HEK293 (cell line): Measurements from ENCODE around the gene SPARC.

ENCODE experiments used
- CTCF ChIP-seq: fragments of 450-650 bp; formaldehyde crosslinking; IDR thresholded peaks from 2 replicates; pipeline ENCODE4 v1.5.1; 2016; ENCODE audit warnings: missing biosample characterization, missing genetic modification characterization
- SETDB1 ChIP-seq: IDR thresholded peaks from one replicate; pipeline ENCODE4 v1.6.1; 2017; ENCODE audit warnings: mild to moderate bottlenecking, low read length, moderate library complexity, mixed read lengths; ENCODE audit not compliant: insufficient read length
- ZBTB1 ChIP-seq: fragments of 450-650 bp; formaldehyde crosslinking; IDR thresholded peaks from 2 replicates; pipeline ENCODE4 v1.5.1; 2016; ENCODE audit warnings: missing biosample characterization, missing genetic modification characterization
- ZNF133 ChIP-seq: fragments of 450-650 bp; formaldehyde crosslinking; IDR thresholded peaks from 2 replicates; pipeline ENCODE4 v1.5.1; 2016; ENCODE audit warnings: missing biosample characterization, missing genetic modification characterization
- ZNF140 ChIP-seq: fragments of 450-650 bp; formaldehyde crosslinking; IDR thresholded peaks from 2 replicates; pipeline ENCODE4 v1.5.1; 2016; ENCODE audit warnings: missing biosample characterization, missing genetic modification characterization
- ZNF148 ChIP-seq: fragments of 450-650 bp; formaldehyde crosslinking; IDR thresholded peaks from 2 replicates; pipeline ENCODE4 v1.5.0; 2017; ENCODE audit warnings: missing biosample characterization, missing genetic modification characterization, borderline replicate concordance
- ZNF510 ChIP-seq: fragments of 450-650 bp; formaldehyde crosslinking; IDR thresholded peaks from 2 replicates; pipeline ENCODE4 v1.5.1; 2018; ENCODE audit warnings: mild to moderate bottlenecking, missing genetic modification characterization, missing biosample characterization; ENCODE audit not compliant: insufficient replicate concordance
- ZNF670 ChIP-seq: fragments of 450-650 bp; formaldehyde crosslinking; IDR thresholded peaks from 2 replicates; pipeline ENCODE4 v1.5.1; 2016; ENCODE audit warnings: missing biosample characterization, missing genetic modification characterization, low read depth
- ZNF776 ChIP-seq: fragments of 450-650 bp; formaldehyde crosslinking; IDR thresholded peaks from 2 replicates; pipeline ENCODE4 v1.5.0; 2017; ENCODE audit warnings: missing biosample characterization, missing genetic modification characterization, borderline replicate concordance
- TF ChIP-seq, protein P1 (sequence below): fragments of 450-650 bp; formaldehyde crosslinking; IDR thresholded peaks from 2 replicates; pipeline ENCODE4 v1.5.1; 2016; ENCODE audit warnings: missing biosample characterization, missing genetic modification characterization, borderline replicate concordance
- TF ChIP-seq, protein P2 (sequence below): fragments of 450-650 bp; formaldehyde crosslinking; conservative IDR thresholded peaks from 2 replicates; pipeline ENCODE4 v1.5.1; 2016; ENCODE audit warnings: low read depth, missing biosample characterization, missing genetic modification characterization
- TF ChIP-seq, protein P3 (sequence below): fragments of 450-650 bp; formaldehyde crosslinking; IDR thresholded peaks from 2 replicates; pipeline ENCODE4 v1.5.1; 2017; ENCODE audit warnings: missing biosample characterization, missing genetic modification characterization
- TF ChIP-seq, protein P4 (sequence below): fragments of 450-650 bp; formaldehyde crosslinking; IDR thresholded peaks from 2 replicates; pipeline ENCODE4 v1.5.1; 2016; ENCODE audit warnings: missing biosample characterization, missing genetic modification characterization

DNA sequence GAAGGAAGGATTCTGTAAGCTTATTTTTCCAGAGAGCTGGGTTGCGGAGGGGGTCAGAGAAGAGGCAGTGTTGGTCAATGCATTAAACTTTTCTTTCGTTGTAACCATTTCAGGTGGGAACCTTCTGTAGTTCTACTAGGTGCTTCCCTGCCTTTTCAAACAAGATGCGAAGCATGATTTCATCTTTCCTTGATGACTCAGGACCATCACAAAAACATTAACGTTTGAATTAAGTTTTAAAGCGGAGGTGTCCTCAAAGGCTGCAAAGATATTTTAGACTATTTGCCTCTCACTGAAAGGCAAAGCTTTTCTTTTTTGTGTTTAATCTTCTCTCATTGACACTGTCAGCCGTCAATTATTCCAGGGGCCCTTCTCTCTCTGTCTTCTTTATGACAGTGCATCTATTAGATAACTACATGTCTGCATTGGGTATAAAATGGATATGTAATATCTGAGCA, 69.3 kb downstream of the SPARC start:
- TF ChIP-seq ZNF148 (tag by site-specific recombination), result no peak
- TF ChIP-seq CTCF (tag by site-specific recombination), result no peak
- no peak for TF ChIP-seq ZNF140 (tag by site-specific recombination)
- no peak for TF ChIP-seq SETDB1
- no peak for TF ChIP-seq ZNF133 (tag by site-specific recombination)
- no peak for TF ChIP-seq ZBTB1 (tag by site-specific recombination)
- TF ChIP-seq, protein P1, sequence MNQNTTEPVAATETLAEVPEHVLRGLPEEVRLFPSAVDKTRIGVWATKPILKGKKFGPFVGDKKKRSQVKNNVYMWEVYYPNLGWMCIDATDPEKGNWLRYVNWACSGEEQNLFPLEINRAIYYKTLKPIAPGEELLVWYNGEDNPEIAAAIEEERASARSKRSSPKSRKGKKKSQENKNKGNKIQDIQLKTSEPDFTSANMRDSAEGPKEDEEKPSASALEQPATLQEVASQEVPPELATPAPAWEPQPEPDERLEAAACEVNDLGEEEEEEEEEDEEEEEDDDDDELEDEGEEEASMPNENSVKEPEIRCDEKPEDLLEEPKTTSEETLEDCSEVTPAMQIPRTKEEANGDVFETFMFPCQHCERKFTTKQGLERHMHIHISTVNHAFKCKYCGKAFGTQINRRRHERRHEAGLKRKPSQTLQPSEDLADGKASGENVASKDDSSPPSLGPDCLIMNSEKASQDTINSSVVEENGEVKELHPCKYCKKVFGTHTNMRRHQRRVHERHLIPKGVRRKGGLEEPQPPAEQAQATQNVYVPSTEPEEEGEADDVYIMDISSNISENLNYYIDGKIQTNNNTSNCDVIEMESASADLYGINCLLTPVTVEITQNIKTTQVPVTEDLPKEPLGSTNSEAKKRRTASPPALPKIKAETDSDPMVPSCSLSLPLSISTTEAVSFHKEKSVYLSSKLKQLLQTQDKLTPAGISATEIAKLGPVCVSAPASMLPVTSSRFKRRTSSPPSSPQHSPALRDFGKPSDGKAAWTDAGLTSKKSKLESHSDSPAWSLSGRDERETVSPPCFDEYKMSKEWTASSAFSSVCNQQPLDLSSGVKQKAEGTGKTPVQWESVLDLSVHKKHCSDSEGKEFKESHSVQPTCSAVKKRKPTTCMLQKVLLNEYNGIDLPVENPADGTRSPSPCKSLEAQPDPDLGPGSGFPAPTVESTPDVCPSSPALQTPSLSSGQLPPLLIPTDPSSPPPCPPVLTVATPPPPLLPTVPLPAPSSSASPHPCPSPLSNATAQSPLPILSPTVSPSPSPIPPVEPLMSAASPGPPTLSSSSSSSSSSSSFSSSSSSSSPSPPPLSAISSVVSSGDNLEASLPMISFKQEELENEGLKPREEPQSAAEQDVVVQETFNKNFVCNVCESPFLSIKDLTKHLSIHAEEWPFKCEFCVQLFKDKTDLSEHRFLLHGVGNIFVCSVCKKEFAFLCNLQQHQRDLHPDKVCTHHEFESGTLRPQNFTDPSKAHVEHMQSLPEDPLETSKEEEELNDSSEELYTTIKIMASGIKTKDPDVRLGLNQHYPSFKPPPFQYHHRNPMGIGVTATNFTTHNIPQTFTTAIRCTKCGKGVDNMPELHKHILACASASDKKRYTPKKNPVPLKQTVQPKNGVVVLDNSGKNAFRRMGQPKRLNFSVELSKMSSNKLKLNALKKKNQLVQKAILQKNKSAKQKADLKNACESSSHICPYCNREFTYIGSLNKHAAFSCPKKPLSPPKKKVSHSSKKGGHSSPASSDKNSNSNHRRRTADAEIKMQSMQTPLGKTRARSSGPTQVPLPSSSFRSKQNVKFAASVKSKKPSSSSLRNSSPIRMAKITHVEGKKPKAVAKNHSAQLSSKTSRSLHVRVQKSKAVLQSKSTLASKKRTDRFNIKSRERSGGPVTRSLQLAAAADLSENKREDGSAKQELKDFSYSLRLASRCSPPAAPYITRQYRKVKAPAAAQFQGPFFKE, result no peak
- TF ChIP-seq ZNF670, result no peak
- TF ChIP-seq, protein P2, sequence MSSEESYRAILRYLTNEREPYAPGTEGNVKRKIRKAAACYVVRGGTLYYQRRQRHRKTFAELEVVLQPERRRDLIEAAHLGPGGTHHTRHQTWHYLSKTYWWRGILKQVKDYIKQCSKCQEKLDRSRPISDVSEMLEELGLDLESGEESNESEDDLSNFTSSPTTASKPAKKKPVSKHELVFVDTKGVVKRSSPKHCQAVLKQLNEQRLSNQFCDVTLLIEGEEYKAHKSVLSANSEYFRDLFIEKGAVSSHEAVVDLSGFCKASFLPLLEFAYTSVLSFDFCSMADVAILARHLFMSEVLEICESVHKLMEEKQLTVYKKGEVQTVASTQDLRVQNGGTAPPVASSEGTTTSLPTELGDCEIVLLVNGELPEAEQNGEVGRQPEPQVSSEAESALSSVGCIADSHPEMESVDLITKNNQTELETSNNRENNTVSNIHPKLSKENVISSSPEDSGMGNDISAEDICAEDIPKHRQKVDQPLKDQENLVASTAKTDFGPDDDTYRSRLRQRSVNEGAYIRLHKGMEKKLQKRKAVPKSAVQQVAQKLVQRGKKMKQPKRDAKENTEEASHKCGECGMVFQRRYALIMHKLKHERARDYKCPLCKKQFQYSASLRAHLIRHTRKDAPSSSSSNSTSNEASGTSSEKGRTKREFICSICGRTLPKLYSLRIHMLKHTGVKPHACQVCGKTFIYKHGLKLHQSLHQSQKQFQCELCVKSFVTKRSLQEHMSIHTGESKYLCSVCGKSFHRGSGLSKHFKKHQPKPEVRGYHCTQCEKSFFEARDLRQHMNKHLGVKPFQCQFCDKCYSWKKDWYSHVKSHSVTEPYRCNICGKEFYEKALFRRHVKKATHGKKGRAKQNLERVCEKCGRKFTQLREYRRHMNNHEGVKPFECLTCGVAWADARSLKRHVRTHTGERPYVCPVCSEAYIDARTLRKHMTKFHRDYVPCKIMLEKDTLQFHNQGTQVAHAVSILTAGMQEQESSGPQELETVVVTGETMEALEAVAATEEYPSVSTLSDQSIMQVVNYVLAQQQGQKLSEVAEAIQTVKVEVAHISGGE, result no peak
- TF ChIP-seq, protein P3, sequence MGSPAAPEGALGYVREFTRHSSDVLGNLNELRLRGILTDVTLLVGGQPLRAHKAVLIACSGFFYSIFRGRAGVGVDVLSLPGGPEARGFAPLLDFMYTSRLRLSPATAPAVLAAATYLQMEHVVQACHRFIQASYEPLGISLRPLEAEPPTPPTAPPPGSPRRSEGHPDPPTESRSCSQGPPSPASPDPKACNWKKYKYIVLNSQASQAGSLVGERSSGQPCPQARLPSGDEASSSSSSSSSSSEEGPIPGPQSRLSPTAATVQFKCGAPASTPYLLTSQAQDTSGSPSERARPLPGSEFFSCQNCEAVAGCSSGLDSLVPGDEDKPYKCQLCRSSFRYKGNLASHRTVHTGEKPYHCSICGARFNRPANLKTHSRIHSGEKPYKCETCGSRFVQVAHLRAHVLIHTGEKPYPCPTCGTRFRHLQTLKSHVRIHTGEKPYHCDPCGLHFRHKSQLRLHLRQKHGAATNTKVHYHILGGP (tag by site-specific recombination), result no peak
- TF ChIP-seq, protein P4, sequence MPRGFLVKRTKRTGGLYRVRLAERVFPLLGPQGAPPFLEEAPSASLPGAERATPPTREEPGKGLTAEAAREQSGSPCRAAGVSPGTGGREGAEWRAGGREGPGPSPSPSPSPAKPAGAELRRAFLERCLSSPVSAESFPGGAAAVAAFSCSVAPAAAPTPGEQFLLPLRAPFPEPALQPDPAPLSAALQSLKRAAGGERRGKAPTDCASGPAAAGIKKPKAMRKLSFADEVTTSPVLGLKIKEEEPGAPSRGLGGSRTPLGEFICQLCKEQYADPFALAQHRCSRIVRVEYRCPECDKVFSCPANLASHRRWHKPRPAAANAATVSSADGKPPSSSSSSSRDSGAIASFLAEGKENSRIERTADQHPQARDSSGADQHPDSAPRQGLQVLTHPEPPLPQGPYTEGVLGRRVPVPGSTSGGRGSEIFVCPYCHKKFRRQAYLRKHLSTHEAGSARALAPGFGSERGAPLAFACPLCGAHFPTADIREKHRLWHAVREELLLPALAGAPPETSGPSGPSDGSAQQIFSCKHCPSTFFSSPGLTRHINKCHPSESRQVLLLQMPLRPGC (tag by site-specific recombination), result no peak
- no peak for TF ChIP-seq ZNF510 (tag by site-specific recombination)
- TF ChIP-seq ZNF776 (tag by site-specific recombination), result no peak
